ENCODE results near the gene TMEM92.
A peak's percentile ranks its signal among the peaks of the same experiment; 100 is the strongest.

TMEM92 gene

DNA sequence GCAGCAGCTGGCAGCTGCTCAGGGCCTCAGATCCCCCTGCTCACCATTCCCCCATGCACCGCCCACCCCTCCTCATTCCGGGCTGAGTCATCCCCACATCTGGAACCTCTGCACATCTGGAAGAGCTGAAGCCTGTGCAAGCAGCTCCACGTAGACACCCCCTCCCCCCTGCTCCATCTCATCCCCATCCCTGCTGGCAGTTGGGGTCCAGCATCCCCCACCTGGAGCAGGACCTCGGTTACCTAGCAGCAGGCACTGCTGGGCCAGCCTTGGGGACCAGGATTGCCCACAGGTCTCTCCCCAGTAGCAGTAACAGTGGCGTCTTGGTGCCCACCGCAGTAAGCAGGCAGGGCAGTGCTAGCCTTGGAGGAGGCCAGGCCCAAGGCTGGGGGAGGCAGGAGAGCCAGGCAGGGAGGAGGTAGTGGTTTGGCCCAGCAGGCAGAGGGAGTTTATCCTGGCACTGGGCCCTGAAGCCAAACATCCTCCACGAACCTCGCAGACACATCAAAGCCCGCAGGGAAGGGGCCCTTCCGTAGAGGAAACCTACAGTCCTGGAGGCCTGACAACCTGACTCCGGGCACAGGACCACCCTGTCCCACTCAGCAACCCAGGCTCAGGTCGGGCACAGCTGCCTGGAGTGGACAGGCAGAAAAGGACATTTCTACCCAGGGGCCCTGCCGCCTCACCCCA lies 7.7 kb upstream of the TMEM92 start:
- TF ChIP-seq OSR1 (CRISPR knock-in tag; IDR thresholded peaks at IDR 0.05) (no peak), ISL1 (CRISPR knock-in tag; IDR thresholded peaks at IDR 0.05) (no peak), ZNF70 (CRISPR knock-in tag; IDR thresholded peaks at IDR 0.05) (no peak), PPARA (CRISPR knock-in tag; IDR thresholded peaks at IDR 0.05; ENCODE audit: borderline replicate concordance) (no peak), CREB5 (CRISPR knock-in tag; IDR thresholded peaks at IDR 0.05; ENCODE audit: low read depth) (no peak), ZFP3 (CRISPR knock-in tag; IDR thresholded peaks at IDR 0.05) (peak; percentile 44; the same call in 1 of the 2 replicates)
- peak; percentile 74 for ATAC-seq

- peak; percentile 9 for ATAC-seq
These were observed 7.0 kb upstream of the TMEM92 start for GRCh38 chr17:50267074-50267841.

GRCh38 chr17:50268026-50268425 lies 6.2 kb upstream of the TMEM92 start:
- TF ChIP-seq TCF4 (CRISPR knock-in tag; IDR thresholded peaks at IDR 0.05; ENCODE audit: borderline replicate concordance) (no peak), CSDC2 (CRISPR knock-in tag; IDR thresholded peaks at IDR 0.05) (no peak), ZNF70 (CRISPR knock-in tag; IDR thresholded peaks at IDR 0.05) (no peak), ZNF8 (CRISPR knock-in tag; IDR thresholded peaks at IDR 0.05) (no peak)
- ATAC-seq, result no peak

More at GRCh38 chr17:50267074-50267841, 7.0 kb upstream of the TMEM92 start:
- TF ChIP-seq ZC3H10 (CRISPR knock-in tag; IDR thresholded peaks at IDR 0.05), result no peak
- TF ChIP-seq CSDC2 (CRISPR knock-in tag; IDR thresholded peaks at IDR 0.05), result no peak
- no peak for TF ChIP-seq ESRRG (CRISPR knock-in tag; IDR thresholded peaks at IDR 0.05)
- TF ChIP-seq TCF4 (CRISPR knock-in tag; IDR thresholded peaks at IDR 0.05; ENCODE audit: borderline replicate concordance), result no peak
- TF ChIP-seq ZNF8 (CRISPR knock-in tag; IDR thresholded peaks at IDR 0.05), result 0 out of 2 replicates have a peak, but pooled peaks have one; percentile 7
- no peak for TF ChIP-seq RARB (CRISPR knock-in tag; IDR thresholded peaks at IDR 0.05)

GRCh38 chr17:50268743-50269275 lies 5.5 kb upstream of the TMEM92 start:
- ATAC-seq, result no peak
- TF ChIP-seq OSR1 (CRISPR knock-in tag; IDR thresholded peaks at IDR 0.05) (no peak), ZNF565 (CRISPR knock-in tag; conservative IDR thresholded peaks at IDR 0.05; ENCODE audit: low read depth) (no peak), GLIS3 (CRISPR knock-in tag; IDR thresholded peaks at IDR 0.05) (no peak), ISL1 (CRISPR knock-in tag; IDR thresholded peaks at IDR 0.05) (no peak), CSRNP3 (CRISPR knock-in tag; IDR thresholded peaks at IDR 0.05) (no peak), ZFP30 (CRISPR knock-in tag; IDR thresholded peaks at IDR 0.05) (no peak), ZFP3 (CRISPR knock-in tag; IDR thresholded peaks at IDR 0.05) (no peak), PATZ1 (CRISPR knock-in tag; IDR thresholded peaks at IDR 0.05; ENCODE audit: borderline replicate concordance) (no peak), RARB (CRISPR knock-in tag; IDR thresholded peaks at IDR 0.05) (no peak), SNAI2 (CRISPR knock-in tag; IDR thresholded peaks at IDR 0.05) (no peak), ARNTL (CRISPR knock-in tag; IDR thresholded peaks at IDR 0.05; ENCODE audit: borderline replicate concordance, low read depth) (no peak), CSDC2 (CRISPR knock-in tag; IDR thresholded peaks at IDR 0.05) (no peak), CREB5 (CRISPR knock-in tag; IDR thresholded peaks at IDR 0.05; ENCODE audit: low read depth) (no peak), TOX (CRISPR knock-in tag; IDR thresholded peaks at IDR 0.05; ENCODE audit: borderline replicate concordance) (no peak), ESRRG (CRISPR knock-in tag; IDR thresholded peaks at IDR 0.05) (no peak), TSHZ2 (CRISPR knock-in tag; IDR thresholded peaks at IDR 0.05) (no peak), ZNF8 (CRISPR knock-in tag; IDR thresholded peaks at IDR 0.05) (no peak), ZNF70 (CRISPR knock-in tag; IDR thresholded peaks at IDR 0.05) (no peak), PPARA (CRISPR knock-in tag; IDR thresholded peaks at IDR 0.05; ENCODE audit: borderline replicate concordance) (no peak)
- TF ChIP-seq, protein P1, sequence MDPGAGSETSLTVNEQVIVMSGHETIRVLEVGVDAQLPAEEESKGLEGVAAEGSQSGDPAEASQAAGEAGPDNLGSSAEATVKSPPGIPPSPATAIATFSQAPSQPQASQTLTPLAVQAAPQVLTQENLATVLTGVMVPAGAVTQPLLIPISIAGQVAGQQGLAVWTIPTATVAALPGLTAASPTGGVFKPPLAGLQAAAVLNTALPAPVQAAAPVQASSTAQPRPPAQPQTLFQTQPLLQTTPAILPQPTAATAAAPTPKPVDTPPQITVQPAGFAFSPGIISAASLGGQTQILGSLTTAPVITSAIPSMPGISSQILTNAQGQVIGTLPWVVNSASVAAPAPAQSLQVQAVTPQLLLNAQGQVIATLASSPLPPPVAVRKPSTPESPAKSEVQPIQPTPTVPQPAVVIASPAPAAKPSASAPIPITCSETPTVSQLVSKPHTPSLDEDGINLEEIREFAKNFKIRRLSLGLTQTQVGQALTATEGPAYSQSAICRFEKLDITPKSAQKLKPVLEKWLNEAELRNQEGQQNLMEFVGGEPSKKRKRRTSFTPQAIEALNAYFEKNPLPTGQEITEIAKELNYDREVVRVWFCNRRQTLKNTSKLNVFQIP (CRISPR knock-in tag; IDR thresholded peaks at IDR 0.05; ENCODE audit: borderline replicate concordance, low read depth), result no peak

Data from SK-N-SH treated with all-trans-retinoic acid at 6 μM for 48 hours (cell line).